NCI-H510A treated with DMSO at 0.1 percent for 48 hours (cell line): ENCODE results near the gene ATP8A2.

Source experiments
- DNase-seq: peaks from one replicate; lab custom pipeline; 2025; lab: John Stamatoyannopoulos, UW

ATP8A2 gene

DNA sequence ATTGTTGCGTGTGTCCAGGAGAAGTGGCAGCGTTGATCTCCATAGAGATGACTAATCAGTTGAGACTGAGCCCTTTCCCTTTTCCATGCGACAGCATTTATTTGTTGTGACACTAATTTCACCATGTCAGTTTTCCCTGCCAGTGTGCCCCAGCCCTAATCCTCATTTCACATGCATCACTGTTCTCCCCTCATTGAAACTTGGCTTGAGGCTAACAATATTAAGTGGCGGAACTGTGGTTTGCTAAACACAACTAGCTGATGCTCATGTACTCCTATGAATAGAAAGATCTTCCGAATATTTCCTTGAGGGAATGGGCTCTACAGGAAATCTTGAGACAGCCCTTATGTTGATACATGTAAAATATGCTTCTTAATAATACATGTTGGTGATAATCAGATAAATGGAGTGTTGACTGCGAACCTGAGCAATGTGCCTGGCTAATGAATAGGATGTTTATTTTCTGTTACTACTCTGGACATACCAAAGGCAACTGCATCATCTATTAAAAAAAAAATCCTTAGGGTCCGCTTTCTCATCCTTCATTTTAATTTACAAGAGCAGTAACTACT, 258.6 kb downstream of the ATP8A2 start:
- no peak for DNase-seq

DNA sequence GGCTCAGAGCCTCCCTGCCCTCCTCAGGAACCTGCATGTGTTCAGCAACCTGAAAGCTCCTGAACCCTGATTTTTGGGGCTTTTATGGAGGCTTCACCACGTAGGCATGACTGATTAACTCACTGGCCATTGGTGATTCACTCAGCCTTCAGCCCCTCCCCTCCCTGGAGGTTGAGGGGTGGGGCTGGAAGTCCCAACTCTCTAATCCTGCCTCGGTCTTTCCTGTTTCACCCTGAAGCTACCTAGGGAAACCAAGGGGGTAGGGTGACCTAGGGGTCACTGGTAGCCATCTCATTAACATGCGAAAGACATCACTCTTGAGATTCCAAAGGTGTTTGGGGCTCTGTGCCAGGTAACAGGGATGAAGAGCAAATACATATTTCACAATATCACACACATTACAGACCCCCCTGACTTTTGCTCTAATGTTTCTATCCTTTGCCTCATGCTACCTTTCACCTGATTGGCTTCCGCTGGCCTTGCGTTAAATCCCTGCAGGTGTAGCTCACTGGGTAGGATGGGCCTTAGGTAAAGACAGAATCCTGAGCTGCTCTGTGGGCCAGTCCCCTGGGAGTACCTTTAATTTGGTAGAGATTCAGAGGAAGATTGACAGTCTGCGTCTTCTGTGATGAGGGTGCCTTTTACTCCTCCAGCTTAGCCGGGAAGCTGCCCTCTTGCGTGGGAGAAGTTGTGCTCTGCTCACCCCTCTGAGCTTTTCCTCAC, 260.6 kb downstream of the ATP8A2 start:
- no peak for DNase-seq

DNA sequence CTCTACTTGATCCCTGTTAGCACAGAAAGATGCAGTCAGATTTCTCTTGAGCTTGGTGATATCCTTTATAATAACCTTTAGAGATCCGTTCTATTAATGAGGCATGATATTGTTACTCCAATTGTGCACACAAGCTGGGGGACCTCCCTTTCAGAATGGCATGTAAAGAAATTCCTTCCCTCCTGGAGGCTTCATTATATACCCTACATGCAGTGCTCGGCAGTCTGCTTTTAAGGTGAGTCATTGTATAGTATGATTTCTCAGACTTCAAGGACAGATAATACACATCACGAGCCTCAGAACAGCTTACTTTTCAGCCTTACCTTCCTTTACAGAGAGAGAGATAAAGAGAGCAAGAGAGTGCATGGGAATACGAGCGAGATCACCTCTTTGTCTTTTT, 261.3 kb downstream of the ATP8A2 start:
- DNase-seq, result no peak

DNA sequence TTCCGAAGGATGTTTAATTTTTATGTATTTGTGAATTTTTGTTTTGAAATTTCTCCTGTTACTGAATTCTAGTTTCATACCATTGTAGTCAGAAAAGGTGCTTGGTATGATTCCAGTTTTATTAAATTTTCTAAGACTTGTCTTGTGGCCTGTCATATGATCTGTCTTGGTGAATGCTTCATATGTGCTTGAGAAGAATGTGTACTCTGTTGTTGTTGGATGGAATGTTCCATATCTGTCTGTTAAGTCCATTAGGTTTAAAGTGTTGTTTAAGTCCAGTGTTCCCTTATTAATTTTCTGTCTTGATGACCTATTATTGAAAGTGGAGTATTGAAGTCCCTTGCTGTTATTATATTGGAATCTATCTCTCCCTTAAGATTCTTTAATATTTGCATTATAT, 273.9 kb downstream of the ATP8A2 start:
- DNase-seq, result no peak

DNA sequence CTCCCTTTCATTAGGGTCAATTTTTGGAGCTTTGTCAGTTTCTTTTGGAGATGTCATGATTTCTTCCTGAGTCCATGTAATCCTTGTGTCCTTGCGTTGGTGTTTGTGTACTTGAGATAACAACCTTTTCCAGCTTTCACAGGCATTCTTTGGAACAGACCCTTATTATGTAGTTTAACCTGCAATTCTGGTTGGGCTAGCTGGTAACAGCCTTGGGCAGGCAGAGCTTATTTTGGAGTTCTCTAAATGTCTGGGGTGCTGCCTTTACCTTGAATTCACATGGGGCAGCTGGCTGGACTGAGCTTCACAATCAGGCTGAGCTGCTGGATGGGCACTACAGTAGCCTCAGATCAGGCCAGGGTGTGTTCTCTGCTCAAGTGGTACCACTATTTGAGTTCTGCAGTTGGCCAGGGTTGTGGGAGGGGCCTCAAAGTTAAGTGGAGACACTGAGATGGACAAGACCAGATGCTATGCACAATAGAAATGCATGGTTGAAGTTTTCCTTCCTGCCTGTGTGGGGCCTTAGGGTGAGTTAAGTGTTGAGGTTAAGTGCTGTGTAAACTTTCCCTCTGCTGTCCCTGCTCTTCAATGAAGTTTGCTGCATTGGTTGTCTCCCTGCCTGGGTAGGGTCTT, 277.3 kb downstream of the ATP8A2 start:
- peak; percentile 77 for DNase-seq

DNA sequence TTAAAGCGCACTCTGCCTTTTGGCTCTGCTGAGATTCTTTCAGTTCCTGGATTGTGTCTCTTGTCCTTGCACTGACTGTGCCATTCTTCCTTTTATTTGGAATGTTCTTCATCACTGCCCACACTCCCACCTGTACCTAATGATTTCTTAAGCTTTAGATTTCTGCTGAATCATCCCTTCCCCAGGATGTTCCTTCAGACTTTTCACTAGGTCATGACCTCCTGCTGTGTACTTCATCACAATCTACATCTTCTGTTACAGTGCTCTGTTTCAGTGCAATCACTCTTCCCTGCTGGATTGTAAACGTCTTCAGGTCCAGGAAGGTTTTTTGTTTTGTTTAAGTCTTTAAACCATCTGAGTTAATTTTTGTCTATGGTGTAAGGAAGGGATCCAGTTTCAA, 281.0 kb downstream of the ATP8A2 start:
- DNase-seq, result no peak

DNA sequence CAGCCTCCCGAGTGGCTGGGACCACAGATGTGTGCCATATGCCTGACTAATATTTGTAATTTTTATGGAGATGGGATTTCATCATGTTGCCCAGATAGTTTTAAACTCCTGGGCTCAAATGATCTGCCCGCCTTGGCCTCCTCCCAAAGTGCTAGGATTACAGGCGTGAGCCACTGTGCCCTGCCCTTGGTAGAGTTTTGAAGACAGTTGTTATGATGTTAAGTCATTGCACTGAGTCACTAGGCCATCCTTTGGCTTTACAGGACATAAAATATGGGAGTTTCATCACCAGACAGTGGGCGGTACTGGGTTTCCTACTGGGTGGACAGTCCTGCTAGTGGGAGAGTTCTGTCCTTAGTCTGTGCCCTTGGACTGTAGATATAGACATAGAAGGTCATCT, 282.5 kb downstream of the ATP8A2 start:
- DNase-seq, result no peak

DNA sequence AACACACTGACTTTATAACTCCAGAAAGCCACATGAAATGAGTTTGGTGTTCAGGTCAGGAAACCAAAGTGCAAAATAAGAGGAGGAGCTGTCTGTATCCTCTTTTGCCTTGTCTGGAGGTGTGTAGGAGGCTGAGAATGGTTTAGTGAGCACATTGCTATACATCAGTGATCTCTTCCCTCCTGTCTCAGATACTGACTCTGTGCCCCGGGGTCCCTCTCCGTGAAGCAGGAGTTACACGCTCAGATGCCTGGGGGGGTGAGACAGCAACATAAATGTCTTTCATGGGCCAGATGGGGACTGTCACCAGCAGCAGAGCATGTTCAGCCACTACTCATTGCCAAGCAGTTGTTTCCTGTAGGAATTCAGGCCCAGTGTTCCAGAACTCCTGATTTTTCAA, 285.4 kb downstream of the ATP8A2 start:
- DNase-seq, result no peak

DNA sequence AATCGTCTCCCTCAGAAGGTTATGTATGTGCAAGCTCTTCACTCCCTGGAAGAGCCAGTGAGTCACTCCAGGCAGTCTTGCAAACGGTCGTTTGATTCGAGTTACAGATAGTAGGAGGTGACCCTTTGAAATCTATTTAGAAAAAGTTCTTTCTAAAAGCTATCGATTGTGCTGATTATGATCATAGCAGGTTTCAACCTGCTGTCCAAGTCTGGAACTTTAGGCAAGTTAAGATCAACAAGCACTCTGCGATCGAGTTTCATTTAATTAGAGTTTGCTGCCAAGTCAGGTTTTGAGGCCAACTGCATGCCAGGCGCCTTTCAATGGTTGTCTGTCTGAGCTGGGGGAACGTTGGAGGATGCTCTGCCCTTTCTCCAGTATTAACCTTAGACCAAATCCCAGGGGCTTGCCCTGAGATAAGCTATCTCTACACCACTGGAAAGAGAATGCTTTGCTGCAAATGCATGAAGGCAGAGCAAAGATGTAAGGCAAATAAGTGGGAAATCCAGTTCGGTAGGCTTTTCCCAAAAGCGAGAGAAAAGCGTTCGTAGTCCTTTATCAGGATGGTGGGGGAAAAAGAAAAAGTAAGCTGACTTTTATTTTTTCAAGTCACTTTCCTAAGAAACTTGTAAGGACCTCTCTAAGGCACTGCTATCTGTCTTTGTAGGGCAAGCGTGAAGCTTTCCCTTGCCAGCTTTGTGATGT, 287.5 kb downstream of the ATP8A2 start:
- peak; percentile 57 for DNase-seq

DNA sequence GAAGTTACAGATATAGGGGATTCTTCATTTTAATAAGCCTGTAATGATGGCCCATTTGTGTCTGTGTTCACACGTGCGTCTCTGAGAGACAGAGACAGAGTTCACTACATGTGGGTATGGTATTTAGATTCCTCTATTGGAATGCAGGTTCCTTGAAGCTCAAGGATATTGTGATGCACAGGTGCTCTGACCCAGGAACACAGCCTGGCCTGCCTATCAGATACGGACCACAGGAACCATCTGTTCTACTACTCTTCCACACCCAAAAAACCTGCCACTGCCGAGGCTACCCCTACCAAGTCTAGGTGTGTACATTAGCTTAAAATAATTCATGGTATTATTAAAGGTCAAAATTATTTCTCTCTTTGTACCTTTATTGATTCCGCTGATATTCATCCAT, 289.2 kb downstream of the ATP8A2 start:
- DNase-seq, result no peak

DNA sequence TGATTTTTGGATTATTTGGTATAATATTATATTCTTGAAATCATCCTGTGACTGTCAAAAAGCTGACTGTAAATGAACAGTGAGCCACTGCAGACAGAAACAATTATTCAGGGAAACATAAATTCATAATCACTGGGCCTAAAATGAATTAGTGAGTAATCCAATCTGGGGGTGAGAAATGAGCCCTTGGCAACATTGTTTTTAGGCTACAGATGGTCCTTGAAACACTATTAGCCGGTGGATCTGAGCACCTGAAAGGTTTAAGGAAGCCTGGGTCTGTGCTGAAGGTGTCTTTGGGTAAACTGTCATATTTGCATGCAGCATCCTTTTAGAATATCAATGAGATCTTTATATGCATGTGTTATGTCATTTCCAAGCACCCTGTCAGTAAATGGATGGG, 290.7 kb downstream of the ATP8A2 start:
- DNase-seq, result no peak

DNA sequence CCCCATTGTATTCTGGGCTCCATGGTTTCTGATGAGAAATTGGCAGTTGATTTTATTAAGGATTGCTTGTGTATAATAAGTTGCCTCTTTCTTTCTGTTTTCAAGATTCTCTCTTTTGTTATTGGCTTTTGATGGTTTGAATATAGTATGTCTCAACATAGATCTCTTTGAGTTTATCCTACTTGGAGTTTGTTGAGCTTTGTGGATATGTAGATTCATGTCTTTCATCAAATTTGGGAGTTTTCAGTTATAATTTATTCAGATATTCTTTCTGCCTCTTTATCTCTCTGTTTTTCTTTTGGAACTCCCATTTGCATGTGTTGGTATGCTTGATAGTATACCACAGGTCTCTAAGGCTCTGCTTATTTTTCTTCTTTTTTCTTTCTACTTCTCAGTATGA, 296.6 kb downstream of the ATP8A2 start:
- no peak for DNase-seq

DNA sequence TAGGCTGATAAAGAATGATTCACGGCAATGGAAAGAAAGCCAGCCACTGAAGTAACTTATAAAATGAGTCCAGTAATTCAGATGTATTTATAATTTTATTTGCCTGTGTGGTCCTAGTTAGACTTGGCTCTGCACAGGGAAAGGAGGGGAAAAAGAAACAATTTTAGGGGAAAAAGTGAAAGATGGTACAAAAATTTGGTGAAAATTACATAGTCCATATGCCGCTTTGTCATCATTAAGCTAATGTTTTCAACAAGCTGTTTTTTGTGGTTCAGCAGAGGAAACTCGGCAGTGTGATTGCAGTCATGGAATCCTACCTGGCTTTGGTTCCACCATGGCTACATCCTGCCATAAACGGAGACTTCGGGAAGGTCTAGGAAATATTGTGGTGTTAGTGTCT, 301.9 kb downstream of the ATP8A2 start:
- no peak for DNase-seq

DNA sequence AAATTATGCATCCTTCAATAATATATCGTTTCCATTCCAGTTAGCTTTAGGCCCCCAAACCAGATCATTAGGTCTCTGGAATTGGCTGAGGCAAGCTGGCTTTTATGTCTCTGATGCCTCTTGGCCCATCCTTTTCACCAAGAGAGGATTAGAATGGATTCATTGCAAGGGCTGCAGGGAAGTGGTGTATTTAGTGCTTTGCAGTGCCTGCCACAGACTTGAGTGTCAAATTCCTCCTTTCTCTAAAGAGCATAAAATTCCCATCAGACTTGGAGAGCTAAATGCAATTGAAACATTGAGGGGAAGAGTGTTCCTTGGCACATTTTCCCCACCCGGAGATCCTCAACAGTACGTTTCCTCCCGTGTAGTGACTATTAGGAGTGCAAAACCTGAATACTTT, 302.6 kb downstream of the ATP8A2 start:
- DNase-seq, result no peak

DNA sequence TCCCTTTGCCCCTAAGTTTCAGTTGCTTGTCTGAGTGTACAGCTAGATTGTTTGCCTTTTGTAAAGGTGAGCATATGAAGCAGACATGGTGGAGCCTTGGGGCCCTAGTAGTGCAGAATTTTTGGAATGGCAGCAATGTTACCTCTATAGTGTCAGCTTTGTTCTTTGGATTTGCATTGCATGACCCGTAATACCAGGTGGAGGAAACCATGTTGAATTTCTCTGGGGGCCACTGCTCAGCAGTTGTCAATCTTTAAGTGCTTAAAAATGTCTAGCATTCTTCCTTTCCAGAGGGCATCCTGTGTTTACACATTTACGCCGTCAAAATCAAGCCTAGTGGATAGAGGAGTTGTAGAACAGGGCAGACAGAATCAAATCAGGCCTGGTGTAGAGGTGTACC, 303.3 kb downstream of the ATP8A2 start:
- DNase-seq, result no peak

DNA sequence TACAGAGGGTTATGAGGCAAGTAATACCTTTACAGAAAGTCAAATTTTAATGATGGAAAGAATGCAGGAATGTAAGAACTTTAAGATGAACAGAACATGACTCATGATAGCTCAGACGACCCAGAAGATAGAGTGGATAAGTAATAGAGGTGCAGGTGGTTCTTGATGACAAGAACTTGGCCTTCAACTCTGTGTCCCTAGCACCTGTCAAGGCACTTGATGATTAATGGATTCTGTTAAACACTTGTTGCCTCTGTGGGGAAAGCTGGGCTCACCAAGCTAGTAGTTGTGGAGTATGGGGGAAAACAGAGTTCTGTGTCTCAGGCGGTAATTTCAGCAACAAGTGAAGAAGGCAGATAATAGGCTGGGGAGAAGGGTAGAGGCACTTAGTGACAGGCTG, 306.2 kb downstream of the ATP8A2 start:
- DNase-seq, result no peak

DNA sequence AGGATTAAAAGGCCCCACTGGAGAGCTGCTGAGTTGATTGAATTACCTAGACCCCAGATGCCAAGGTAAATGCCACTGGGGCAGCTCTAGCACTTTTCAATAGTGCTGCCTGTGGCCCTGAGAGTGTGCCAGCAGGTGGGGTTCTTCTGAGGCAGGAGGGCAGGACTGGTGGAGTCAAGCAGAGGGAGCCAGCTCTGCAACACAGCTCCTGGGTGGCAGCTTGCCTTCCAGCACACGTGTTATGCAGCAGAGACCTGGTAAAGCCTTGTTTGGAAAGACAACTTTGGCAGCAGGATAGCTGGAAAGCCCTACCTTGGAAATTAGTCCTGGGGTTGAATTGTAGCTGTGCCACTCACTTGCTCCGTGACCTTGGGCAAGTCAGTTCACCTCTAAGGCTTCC, 306.6 kb downstream of the ATP8A2 start:
- peak; percentile 11 for DNase-seq

DNA sequence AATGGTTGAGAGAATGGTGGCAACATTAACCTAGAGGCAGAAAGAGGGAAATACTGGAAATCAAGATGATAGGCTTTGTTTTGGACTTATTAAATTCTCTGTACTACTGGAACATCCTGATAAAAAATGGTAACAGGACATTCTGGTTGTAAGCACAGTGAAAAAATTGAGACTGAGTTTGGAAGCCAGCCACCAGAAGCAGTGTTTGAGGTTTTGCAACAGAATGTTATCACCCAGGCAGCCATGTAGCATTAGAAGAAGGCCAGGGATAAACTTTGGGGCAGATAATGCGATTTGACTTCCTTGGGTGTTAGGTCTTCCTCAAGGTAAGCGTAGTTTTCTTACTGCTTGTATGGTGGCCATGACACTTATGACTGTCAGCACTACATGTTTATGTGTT, 307.4 kb downstream of the ATP8A2 start:
- no peak for DNase-seq

DNA sequence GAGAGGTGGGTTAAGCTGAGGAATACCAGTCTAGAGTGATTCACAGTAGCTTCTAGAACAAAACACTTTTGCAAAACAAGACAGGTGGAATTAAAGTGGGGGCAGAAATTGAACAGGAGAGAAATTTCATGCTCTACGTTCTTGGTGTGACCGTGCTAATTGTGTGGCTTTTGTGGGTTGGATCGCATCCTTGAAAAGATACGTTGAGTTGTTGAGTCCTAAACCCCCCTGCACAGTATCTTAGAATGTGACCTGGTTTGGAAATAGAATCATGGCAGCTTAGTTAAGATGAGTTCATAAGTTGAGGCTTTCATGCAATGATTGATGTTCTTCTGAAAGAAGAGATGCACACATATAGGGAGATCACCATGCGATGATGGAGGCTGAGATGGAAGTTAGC, 308.2 kb downstream of the ATP8A2 start:
- DNase-seq, result no peak

DNA sequence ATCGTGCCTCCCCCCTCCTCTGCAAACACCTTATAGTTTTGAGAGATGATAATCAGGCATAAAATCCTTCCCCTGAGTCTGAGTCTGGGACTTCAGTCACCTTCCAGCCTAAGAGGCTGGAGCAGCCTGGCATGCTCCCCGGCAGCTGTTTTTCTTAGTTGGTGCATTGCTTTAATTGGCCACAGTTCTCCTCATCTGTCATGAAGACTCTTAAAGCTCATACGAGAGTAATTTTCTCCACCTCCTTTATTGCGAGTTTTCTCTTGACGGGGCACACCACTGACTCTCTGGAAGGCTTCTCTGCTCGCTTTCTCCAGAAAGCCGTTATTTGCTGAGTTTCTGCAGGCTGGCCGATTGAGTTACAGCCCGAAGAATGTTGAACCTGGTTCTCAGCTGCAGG, 310.5 kb downstream of the ATP8A2 start:
- DNase-seq, result no peak

DNA sequence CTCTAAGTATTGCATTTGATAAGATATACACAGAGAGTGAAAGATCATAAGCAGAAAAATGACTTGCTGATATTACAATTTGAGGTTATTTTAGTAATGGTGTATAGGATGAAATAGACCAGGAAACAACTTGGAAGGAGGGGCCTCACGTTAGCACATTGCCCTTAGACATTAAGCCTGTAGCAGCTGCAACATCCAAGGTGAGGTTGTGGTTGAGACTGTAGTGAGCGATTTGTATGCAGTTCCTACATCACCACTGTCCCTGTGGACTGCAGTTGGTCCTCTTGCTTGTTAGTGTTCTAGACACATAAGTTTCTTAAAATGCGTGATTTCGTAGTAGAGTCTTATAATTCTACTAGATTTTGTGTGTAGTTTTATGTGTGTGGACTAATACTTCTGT, 311.3 kb downstream of the ATP8A2 start:
- no peak for DNase-seq

DNA sequence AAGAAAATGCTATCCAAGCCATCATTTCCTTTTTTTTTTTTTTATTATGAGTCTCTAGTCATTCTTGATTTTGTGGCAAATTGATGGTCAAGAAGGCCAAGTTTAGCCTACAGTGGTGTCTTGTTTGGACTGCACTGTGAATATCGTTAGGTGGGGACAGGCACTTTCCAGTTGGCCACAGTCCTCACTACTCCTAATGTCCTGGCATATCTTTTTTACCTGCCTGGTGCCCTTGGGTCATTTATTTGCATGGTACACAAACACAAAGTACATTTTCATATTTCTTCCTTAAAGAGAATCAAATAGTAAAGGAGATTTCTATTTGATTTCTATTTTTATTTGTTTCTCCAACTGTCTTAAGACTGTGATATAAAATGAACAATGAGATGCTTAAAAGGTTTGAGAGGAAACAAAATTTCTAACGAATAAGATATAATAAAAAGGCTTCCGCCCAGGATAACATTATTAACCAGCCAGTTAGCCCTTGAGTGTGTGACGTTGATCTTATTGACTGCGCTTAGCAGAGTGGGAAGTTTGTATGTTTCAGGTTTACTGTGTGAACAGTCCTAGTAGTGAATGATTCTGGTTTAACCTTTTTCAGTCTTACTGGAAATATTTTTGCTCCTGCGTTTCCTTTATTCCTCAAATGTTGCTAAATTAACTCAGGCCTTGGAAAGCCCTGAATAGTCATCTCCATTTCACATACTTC, 312.0 kb downstream of the ATP8A2 start:
- no peak for DNase-seq

DNA sequence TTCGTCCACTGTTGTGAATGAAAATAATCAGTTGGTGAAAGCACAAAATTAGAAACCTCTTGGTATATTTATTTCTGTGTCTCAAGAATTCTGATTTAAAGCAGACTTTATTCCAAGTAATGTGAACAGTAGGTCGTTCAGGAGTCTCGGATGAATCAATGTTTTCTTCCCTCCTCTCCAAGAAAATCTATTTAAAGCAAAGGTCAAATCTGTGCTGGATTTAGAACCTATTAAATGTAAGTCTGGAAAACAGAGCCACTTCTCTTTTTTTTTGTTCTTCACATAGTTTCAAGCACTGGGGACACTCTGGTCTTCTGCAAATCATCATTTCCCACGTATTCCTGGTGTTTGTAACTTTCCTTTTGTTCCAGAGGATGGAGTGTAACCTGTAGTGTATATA, 312.7 kb downstream of the ATP8A2 start:
- no peak for DNase-seq
